Activated CD4-positive, alpha-beta T cell treated with anti-CD3 and anti-CD28 coated beads for 4 hours (primary cell): ENCODE measurements around the gene ZNF148.
"Not testable (repeated sequence)": the region's sequence is repeated elsewhere in the genome, so short reads cannot be mapped to it uniquely, and the experiment has no call there.

ENCODE experiments used
- DNase-seq, 2 donors: peaks; one replicate each; pipeline ENCODE4 v3.0.0-alpha.2; 2020

The ZNF148 gene

GRCh38 chr3:125367403-125368230 is 7.5 kb downstream of the ZNF148 start:
- DNase-seq, result no peak

- no peak for DNase-seq
Measured at GRCh38 chr3:125366132-125366531, 9.0 kb downstream of the ZNF148 start.

GRCh38 chr3:125359700-125360099 is 15.4 kb downstream of the ZNF148 start:
- DNase-seq, result no peak

GRCh38 chr3:125358923-125359322 is 16.2 kb downstream of the ZNF148 start:
- no peak for DNase-seq

- no peak for DNase-seq
Measured at GRCh38 chr3:125357837-125358236, 17.3 kb downstream of the ZNF148 start.

- DNase-seq, result peak; percentile 47 to 53
Measured at GRCh38 chr3:125357032-125357658, 18.0 kb downstream of the ZNF148 start.

GRCh38 chr3:125356140-125357026 is 18.7 kb downstream of the ZNF148 start:
- no peak for DNase-seq

GRCh38 chr3:125353659-125354058 is 21.5 kb downstream of the ZNF148 start:
- DNase-seq, result no peak

- no peak for DNase-seq
Measured at GRCh38 chr3:125353128-125353527, 22.0 kb downstream of the ZNF148 start.

- DNase-seq, result no peak
Measured at GRCh38 chr3:125351814-125352456, 23.2 kb downstream of the ZNF148 start.

- no peak for DNase-seq
Measured at GRCh38 chr3:125351152-125351551, 24.0 kb downstream of the ZNF148 start.

- no peak for DNase-seq
Measured at GRCh38 chr3:125350597-125350996, 24.5 kb downstream of the ZNF148 start.

GRCh38 chr3:125349556-125350165 is 25.5 kb downstream of the ZNF148 start:
- no peak for DNase-seq

GRCh38 chr3:125349055-125349454 is 26.1 kb downstream of the ZNF148 start:
- DNase-seq, result no peak

GRCh38 chr3:125343367-125343766 is 31.8 kb downstream of the ZNF148 start:
- DNase-seq, result not testable (repeated sequence)

- DNase-seq, result no peak
Measured at GRCh38 chr3:125340121-125340520, 35.0 kb downstream of the ZNF148 start.

GRCh38 chr3:125337506-125337905 is 37.6 kb downstream of the ZNF148 start:
- no peak for DNase-seq

GRCh38 chr3:125334675-125335560 is 40.2 kb downstream of the ZNF148 start:
- no peak for DNase-seq

GRCh38 chr3:125332504-125332903 is 42.6 kb downstream of the ZNF148 start:
- DNase-seq, result no peak

GRCh38 chr3:125331243-125331642 is 43.9 kb downstream of the ZNF148 start:
- DNase-seq, result no peak

- no peak for DNase-seq
Measured at GRCh38 chr3:125326957-125327356, 48.2 kb downstream of the ZNF148 start.
